Heart left ventricle (tissue), 13 donors: ENCODE measurements around the gene CDK19.

ENCODE experiments used
- CTCF ChIP-seq, 12 donors: fragments of 200-600 bp; sonication (generic) in 4 of 12; IDR thresholded peaks; one replicate each; pipeline versions ENCODE4 v1.5.0 to v1.8.0; 2018 to 2022; ENCODE audit warnings: antibody characterized with exemption in 12 of 12, mild to moderate bottlenecking in 5 of 12
- POLR2A ChIP-seq, 2 donors: fragments of 450-650 bp; IDR thresholded peaks; one replicate each; pipeline ENCODE4 v1.6.1; 2017; ENCODE audit warnings: antibody characterized with exemption in 2 of 2, mild to moderate bottlenecking in 2 of 2, moderate library complexity in 2 of 2
- donor health status: ischemic (EF 13 %, LVEDD 7.1; RV severe dilation, severe dysfunction).
- donor health status: DM: no; HTN: yes; CAD: no.
- donor health status: DM: no; HTN: no; CAD: no.
- donor health status: ischemic (EF 25% LVEDD 6.9; RV normal size, moderate dysfunction).
- donor health status: ischemic (EF 25% LVEDD 5.7; RV mildly dilated, moderate dysfunction).
- donor health status: ischemic (EF 35%, LVEDD 5.7; RV mildly dilated, moderate dysfunction).
- donor health status: nonischemic (EF 11% LVEDD 7.7; RV severe dilation, severe dysfunction).
- donor health status: DM: yes; HTN: yes; CAD: no.
- donor health status: PGD.
- donor health status: ischemic (EF 29% LVEDD 5.4; RV normal size, mild dysfunction).
- donor health status: nonischemic (EF 23%, LVEDD 6.1; RV moderate dilation, normal function).

DNA sequence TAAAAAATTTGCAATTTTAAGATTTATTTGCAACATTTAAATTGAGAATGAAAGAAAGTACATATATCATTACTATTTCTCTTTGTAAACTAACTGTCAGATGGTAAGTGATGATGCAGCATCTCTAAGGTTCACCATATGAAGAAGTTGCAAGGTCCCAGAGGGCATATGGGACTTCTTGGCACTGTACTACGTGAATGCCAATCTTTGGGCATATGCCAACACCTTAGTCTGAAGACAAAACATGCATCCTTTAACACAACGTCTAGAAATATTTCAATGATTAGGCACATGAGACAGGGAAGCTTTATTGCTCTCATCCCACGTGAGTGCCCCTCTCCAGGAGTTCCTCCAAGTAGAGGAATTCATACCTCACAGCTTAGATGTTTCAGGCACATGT is 66.8 kb downstream of the CDK19 start:
- TF ChIP-seq CTCF (IDR thresholded peaks at IDR 0.05) = no peak
- TF ChIP-seq POLR2A (IDR thresholded peaks at IDR 0.05) = no peak
